Measurements from ENCODE around the gene C2CD4A. TPM values are rescaled to one million over a fixed set of nuclear protein-coding genes. Genes with fewer than 3 reads are reported as not detected.

C2CD4A gene
- total and polyA plus RNA-seq, 4 experiments from 2014 or later: 0.08 to 0.11 TPM; not detected in 2

GRCh38 chr15:62059816-62060112, 7.0 kb upstream of the C2CD4A start:
- Mint-ChIP-seq H3K27ac (peak overlapping the region; percentile 95 to 99 (median 97)), H3K4me1 (peaks cover 31 to 70% (median 53%) of the 10 kb centered on the region in 4 donors), H3K9me3 (no peaks in the 10 kb centered on the region), H3K36me3 (peaks cover 7 to 17% of the 10 kb centered on the region in 2 donors), H3K4me3 (peak overlapping the region; percentile 90 to 100 (median 96)), H3K27me3 (no peaks in the 10 kb centered on the region)
- no peaks in the 10 kb centered on the region for H3K27me3 ChIP-seq (ENCODE audit: insufficient read depth, low read length)
- ChIA-PET CTCF (ENCODE audit: partially characterized antibody) (interaction anchor here (0.7 to 3.7 kb wide), 14 partner anchors 8 to 85 kb away, joined by 3 to 39 read pairs (median 5); no protein-coding TSS in a partner anchor), POLR2A (ENCODE audit: partially characterized antibody) (interaction anchor here (1.0 to 2.4 kb wide), 8 partner anchors 9 to 85 kb away, joined by 4 to 12 read pairs (median 6); no protein-coding TSS in a partner anchor)
- intact Hi-C loops (cut with micrococcal nuclease): loop anchor here (2.0 to 5.0 kb wide), 2 partner anchors 13 to 63 kb away; no protein-coding TSS in a partner anchor
- peak overlapping the region; percentile 83 for H3K27ac ChIP-seq (ENCODE audit: low read depth, low read length)
- peak overlapping the region; percentile 65 to 94 for H3K4me3 ChIP-seq (ENCODE audit: low read length in 2 of 2)
- H3K9me3 ChIP-seq (ENCODE audit: control insufficient read depth in 1 of 2, low read length in 2 of 2): no peaks in the 10 kb centered on the region
- no peaks in the 10 kb centered on the region for H3K36me3 ChIP-seq (ENCODE audit: insufficient read depth, low read length)
- H3K4me1 ChIP-seq (ENCODE audit: insufficient read depth, low read length): peaks cover 43% of the 10 kb centered on the region
- peak; percentile 64 to 85 (median 72) for DNase-seq

- Mint-ChIP-seq H3K4me1 (peaks cover 30 to 64% (median 49%) of the 10 kb centered on the region in 4 donors), H3K9me3 (no peaks in the 10 kb centered on the region), H3K36me3 (peaks cover 7 to 17% of the 10 kb centered on the region in 2 donors), H3K27ac (peak within 1 kb of the TSS; percentile 97 to 99 (median 98)), H3K4me3 (peak within 1 kb of the TSS; percentile 95 to 100 (median 98)), H3K27me3 (no peaks in the 10 kb centered on the region)
- H3K4me3 ChIP-seq (ENCODE audit: low read length in 2 of 2): peak within 1 kb of the TSS; percentile 65 to 94
- peak within 1 kb of the TSS; percentile 83 for H3K27ac ChIP-seq (ENCODE audit: low read depth, low read length)
- peak; percentile 92 to 94 (median 93) for DNase-seq
- no peaks in the 10 kb centered on the region for H3K36me3 ChIP-seq (ENCODE audit: insufficient read depth, low read length)
- POLR2A ChIA-PET (ENCODE audit: partially characterized antibody): interaction anchor here (0.5 to 2.4 kb wide), 15 partner anchors 8 to 202 kb away, joined by 3 to 12 read pairs (median 4); no protein-coding TSS in a partner anchor
- CTCF ChIA-PET (ENCODE audit: partially characterized antibody): interaction anchor here (0.7 to 3.7 kb wide), 16 partner anchors 8 to 119 kb away, joined by 3 to 39 read pairs (median 5); no protein-coding TSS in a partner anchor
- peaks cover 38% of the 10 kb centered on the region for H3K4me1 ChIP-seq (ENCODE audit: insufficient read depth, low read length)
- no peaks in the 10 kb centered on the region for H3K27me3 ChIP-seq (ENCODE audit: insufficient read depth, low read length)
- no peaks in the 10 kb centered on the region for H3K9me3 ChIP-seq (ENCODE audit: control insufficient read depth in 1 of 2, low read length in 2 of 2)
- intact Hi-C loops (cut with micrococcal nuclease): loop anchor here (2.0 to 5.0 kb wide), 2 partner anchors 14 to 62 kb away; no protein-coding TSS in a partner anchor
These were observed 6.5 kb upstream of the C2CD4A start, which contains the start of gene VPS13C for GRCh38 chr15:62060113-62060895. TSS of gene VPS13C (minus strand) at chr15:62060447. CDS start at chr15:62060374, 73 bp downstream.

- peak overlapping the region; percentile 83 for H3K27ac ChIP-seq (ENCODE audit: low read depth, low read length)
- Mint-ChIP-seq H3K36me3 (peaks cover 7 to 17% of the 10 kb centered on the region in 2 donors), H3K27me3 (no peaks in the 10 kb centered on the region), H3K27ac (peak overlapping the region; percentile 97 to 99 (median 98)), H3K4me3 (peak overlapping the region; percentile 95 to 100 (median 98)), H3K9me3 (no peaks in the 10 kb centered on the region), H3K4me1 (peaks cover 25 to 59% (median 43%) of the 10 kb centered on the region in 4 donors)
- intact Hi-C loops (cut with micrococcal nuclease): loop anchor here (2.0 to 5.0 kb wide), 2 partner anchors 14 to 61 kb away; no protein-coding TSS in a partner anchor
- DNase-seq: no peak
- peaks cover 33% of the 10 kb centered on the region for H3K4me1 ChIP-seq (ENCODE audit: insufficient read depth, low read length)
- H3K9me3 ChIP-seq (ENCODE audit: control insufficient read depth in 1 of 2, low read length in 2 of 2): no peaks in the 10 kb centered on the region
- H3K27me3 ChIP-seq (ENCODE audit: insufficient read depth, low read length): no peaks in the 10 kb centered on the region
- H3K4me3 ChIP-seq (ENCODE audit: low read length in 2 of 2): peak overlapping the region; percentile 65 to 94
- ChIA-PET CTCF (ENCODE audit: partially characterized antibody) (interaction anchor here (0.9 to 3.7 kb wide), 14 partner anchors 9 to 120 kb away, joined by 3 to 39 read pairs (median 5); no protein-coding TSS in a partner anchor), POLR2A (ENCODE audit: partially characterized antibody) (interaction anchor here (0.5 to 2.4 kb wide), 13 partner anchors 8 to 202 kb away, joined by 3 to 12 read pairs (median 4); no protein-coding TSS in a partner anchor)
- no peaks in the 10 kb centered on the region for H3K36me3 ChIP-seq (ENCODE audit: insufficient read depth, low read length)
These were observed 5.9 kb upstream of the C2CD4A start for GRCh38 chr15:62060896-62061280.

- H3K9me3 Mint-ChIP-seq: no peaks in the 10 kb centered on the region
- H3K9me3 ChIP-seq (ENCODE audit: control insufficient read depth in 1 of 2, low read length in 2 of 2): no peaks in the 10 kb centered on the region
- CTCF ChIA-PET (ENCODE audit: partially characterized antibody): interaction anchor here (0.7 kb wide), 1 partner anchor 123 kb away, joined by 3 read pairs; no protein-coding TSS in a partner anchor
- no peak overlapping the region for H3K27ac ChIP-seq (ENCODE audit: low read depth, low read length)
- H3K4me3 ChIP-seq (ENCODE audit: low read length in 2 of 2): no peak overlapping the region
- peaks cover 27 to 51% (median 38%) of the 10 kb centered on the region in 4 donors for H3K4me1 Mint-ChIP-seq
- no peak for DNase-seq
- no peaks in the 10 kb centered on the region for H3K27me3 ChIP-seq (ENCODE audit: insufficient read depth, low read length)
- peaks cover 0 to 20% of the 10 kb centered on the region in 2 donors for H3K36me3 Mint-ChIP-seq
- intact Hi-C loops (cut with micrococcal nuclease): loop anchor here (5.0 kb wide), 1 partner anchor 58 kb away; no protein-coding TSS in a partner anchor
- H3K4me1 ChIP-seq (ENCODE audit: insufficient read depth, low read length): peaks cover 34% of the 10 kb centered on the region
- POLR2A ChIA-PET (ENCODE audit: partially characterized antibody): no interaction called here
- peak overlapping the region in 2 of 7 donors; percentile 17 to 32 for H3K27ac Mint-ChIP-seq
- H3K4me3 Mint-ChIP-seq: peak overlapping the region in 1 of 8 donors; percentile 32
- peaks cover 3 to 8% of the 10 kb centered on the region in 2 donors for H3K27me3 Mint-ChIP-seq
- no peaks in the 10 kb centered on the region for H3K36me3 ChIP-seq (ENCODE audit: insufficient read depth, low read length)
These were observed 2.7 kb upstream of the C2CD4A start for GRCh38 chr15:62063825-62064635.

- no peaks in the 10 kb centered on the region for H3K9me3 Mint-ChIP-seq
- POLR2A ChIA-PET (ENCODE audit: partially characterized antibody): interaction anchor here (1.8 to 2.4 kb wide), 2 partner anchors 7 to 56 kb away, joined by 7 to 12 read pairs; partner anchors contain the start of gene VPS13C
- H3K36me3 Mint-ChIP-seq: peaks cover 0 to 9% of the 10 kb centered on the region in 2 donors
- peak overlapping the region in 6 of 7 donors; percentile 26 to 78 (median 66) for H3K27ac Mint-ChIP-seq
- H3K4me1 ChIP-seq (ENCODE audit: insufficient read depth, low read length): peaks cover 19% of the 10 kb centered on the region
- H3K27ac ChIP-seq (ENCODE audit: low read depth, low read length): no peak overlapping the region
- H3K36me3 ChIP-seq (ENCODE audit: insufficient read depth, low read length): no peaks in the 10 kb centered on the region
- peak overlapping the region; percentile 88 to 97 (median 92) for H3K4me3 Mint-ChIP-seq
- intact Hi-C loops (cut with micrococcal nuclease): loop anchor here (5.0 kb wide), 2 partner anchors 40 to 75 kb away; no protein-coding TSS in a partner anchor
- CTCF ChIA-PET (ENCODE audit: partially characterized antibody): interaction anchor here (0.9 to 1.6 kb wide), 4 partner anchors 15 to 91 kb away, joined by 3 to 6 read pairs (median 4); no protein-coding TSS in a partner anchor
- H3K9me3 ChIP-seq (ENCODE audit: control insufficient read depth in 1 of 2, low read length in 2 of 2): no peaks in the 10 kb centered on the region
- H3K27me3 Mint-ChIP-seq: peaks cover 3 to 8% of the 10 kb centered on the region in 2 donors
- peak overlapping the region; percentile 18 to 57 for H3K4me3 ChIP-seq (ENCODE audit: low read length in 2 of 2)
- DNase-seq: peak in 3 of 5 donors; percentile 28 to 35 (median 31)
- H3K27me3 ChIP-seq (ENCODE audit: insufficient read depth, low read length): no peaks in the 10 kb centered on the region
- peaks cover 13 to 24% (median 18%) of the 10 kb centered on the region in 4 donors for H3K4me1 Mint-ChIP-seq
These were observed 769 bp downstream of the C2CD4A start for GRCh38 chr15:62067448-62068044.
